Spleen (tissue), 7 donors: Measurements from ENCODE around the gene CRB3.

Experiments
- POLR2AphosphoS5 ChIP-seq, 3 donors: sonication (generic); formaldehyde crosslinking; IDR thresholded peaks; one replicate each; pipeline ENCODE4 v1.5.1; 2017; ENCODE audit warnings: antibody characterized with exemption in 3 of 3
- TF ChIP-seq, protein P1 (sequence below), 11 experiments: fragments of 200-600 bp in 7 of 11; fragments of 450-650 bp in 4 of 11; sonication (generic) in 4 of 11; IDR thresholded peaks in 8 of 11; conservative IDR thresholded peaks in 3 of 11; 1 replicate in 7 of 11; 2 replicates in 4 of 11; pipeline versions ENCODE4 v1.4.0 to v1.8.0; 2016 to 2021; ENCODE audit warnings: antibody characterized with exemption in 11 of 11, inconsistent platforms in 4 of 11, mild to moderate bottlenecking in 1 of 11
- donor health status: DM: no; HTN: no; CAD: no; lungs with moderate emphysema.
- donor health status: DM: no; HTN: no; CAD: no.
- donor health status: DM: no; HTN: no; CAD: no.

DNA sequence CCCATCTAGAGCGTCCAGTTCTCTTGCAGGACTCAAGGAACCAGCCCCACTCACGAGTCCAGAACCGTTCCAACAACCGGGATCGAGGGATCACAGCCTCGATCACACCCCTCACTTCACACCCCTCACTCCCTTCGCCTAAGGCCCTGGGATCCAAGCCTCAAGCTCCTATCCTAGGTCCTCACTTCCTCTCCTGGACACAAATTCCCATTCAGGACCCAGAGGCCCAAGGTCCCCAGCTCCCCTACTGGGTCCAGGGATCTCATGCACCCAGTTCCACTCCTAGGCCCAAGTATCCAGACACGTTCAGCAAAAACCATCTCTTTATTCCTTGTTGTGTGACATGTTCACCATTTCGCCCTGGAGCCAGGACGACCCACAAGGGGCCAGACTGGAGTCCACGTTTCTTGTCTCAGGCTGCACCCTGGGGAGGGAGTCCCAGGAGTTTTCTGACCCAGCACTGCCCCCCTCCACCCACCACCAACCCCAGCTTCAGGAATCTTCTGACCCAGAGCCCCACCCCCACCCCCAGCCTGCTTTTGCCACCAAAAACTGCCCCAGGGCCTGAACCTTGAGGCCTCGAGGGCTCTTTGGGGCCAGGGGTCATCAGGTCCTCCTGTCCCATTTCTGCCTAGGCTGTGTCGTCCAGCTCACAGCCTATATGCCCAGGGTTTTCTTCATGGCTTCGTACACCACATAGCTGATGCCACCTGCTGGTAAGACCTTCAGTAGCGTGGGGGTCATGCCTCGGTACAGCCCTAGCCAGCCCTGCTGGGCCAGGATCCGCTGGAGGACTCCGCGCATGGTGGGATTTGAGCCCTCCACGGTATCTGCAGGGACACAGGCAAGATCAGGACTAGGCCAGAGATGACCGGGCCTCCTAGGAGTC lies 38.1 kb upstream of the CRB3 start:
- TF ChIP-seq, protein P1, sequence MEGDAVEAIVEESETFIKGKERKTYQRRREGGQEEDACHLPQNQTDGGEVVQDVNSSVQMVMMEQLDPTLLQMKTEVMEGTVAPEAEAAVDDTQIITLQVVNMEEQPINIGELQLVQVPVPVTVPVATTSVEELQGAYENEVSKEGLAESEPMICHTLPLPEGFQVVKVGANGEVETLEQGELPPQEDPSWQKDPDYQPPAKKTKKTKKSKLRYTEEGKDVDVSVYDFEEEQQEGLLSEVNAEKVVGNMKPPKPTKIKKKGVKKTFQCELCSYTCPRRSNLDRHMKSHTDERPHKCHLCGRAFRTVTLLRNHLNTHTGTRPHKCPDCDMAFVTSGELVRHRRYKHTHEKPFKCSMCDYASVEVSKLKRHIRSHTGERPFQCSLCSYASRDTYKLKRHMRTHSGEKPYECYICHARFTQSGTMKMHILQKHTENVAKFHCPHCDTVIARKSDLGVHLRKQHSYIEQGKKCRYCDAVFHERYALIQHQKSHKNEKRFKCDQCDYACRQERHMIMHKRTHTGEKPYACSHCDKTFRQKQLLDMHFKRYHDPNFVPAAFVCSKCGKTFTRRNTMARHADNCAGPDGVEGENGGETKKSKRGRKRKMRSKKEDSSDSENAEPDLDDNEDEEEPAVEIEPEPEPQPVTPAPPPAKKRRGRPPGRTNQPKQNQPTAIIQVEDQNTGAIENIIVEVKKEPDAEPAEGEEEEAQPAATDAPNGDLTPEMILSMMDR (IDR thresholded peaks at IDR 0.05 in 8 of 11, conservative IDR thresholded peaks at IDR 0.05 in 3 of 11): peak in 1 of 11 experiments; percentile 12
- TF ChIP-seq POLR2AphosphoS5 (IDR thresholded peaks at IDR 0.05): no peak
